HG02763 (cell line): ENCODE measurements around the gene BLID.

Experiments
- ATAC-seq: cut with Tn5 transposase; IDR thresholded peaks from one replicate; pipeline ENCODE4 v1.9.1; 2021; ENCODE audit warnings: mild to moderate bottlenecking, moderate library complexity; ENCODE audit not compliant: unreplicated experiment

BLID gene

GRCh38 chr11:122107045-122107444 is 9.0 kb downstream of the BLID start:
- ATAC-seq = no peak

DNA sequence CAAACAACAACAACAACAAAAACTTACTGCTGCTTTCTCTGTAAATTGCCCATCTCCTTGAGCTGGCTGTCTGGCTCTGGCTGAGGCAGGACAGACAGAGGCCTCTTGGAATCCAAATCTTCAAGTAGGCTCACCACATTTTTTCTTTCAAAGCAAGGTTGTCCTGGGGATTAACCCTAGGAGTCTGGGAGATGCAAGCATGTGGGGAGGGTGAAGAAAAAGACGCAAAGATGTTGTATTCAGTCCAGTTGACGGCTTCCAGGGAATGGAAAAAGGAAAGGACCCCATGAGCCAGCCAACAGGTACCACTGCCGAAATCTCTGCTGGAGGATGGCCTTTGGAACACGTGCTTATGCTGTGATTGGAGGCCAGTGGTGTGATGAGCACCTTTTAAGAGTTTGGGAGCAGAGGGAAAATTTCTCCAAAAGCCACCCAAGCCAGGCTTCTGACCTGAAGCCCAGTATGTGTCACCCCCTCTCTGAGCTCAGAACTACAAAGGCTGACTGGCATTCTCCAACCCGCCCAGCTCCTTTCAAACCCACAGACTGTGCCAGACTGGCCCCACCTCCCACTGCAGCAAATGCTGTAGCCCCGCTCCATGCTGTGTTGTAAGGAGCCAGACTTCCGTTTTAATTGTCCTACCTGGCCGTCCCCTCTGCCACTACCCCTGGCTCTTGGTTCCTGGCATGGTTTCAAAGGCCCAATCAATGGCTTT is 10.8 kb downstream of the BLID start:
- no peak for ATAC-seq

DNA sequence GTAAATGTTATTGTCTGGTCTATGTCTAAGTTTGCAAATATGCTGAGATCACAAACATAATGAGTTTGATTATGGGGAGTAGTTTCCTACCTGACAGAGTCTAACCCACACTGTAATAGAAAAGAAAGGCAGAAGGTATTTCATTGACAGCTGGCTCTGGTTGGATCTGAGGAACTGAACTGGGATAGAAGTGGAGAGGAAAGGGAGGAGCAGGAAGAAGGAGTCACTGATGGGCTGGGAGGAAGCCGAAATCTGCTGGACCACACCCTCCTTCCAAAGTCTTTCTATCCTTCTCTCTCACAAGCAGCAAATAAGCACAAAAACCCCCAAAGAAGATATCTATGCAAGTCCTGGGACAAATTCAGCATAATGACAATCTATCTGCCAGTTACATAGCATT is 11.7 kb downstream of the BLID start:
- no peak for ATAC-seq

DNA sequence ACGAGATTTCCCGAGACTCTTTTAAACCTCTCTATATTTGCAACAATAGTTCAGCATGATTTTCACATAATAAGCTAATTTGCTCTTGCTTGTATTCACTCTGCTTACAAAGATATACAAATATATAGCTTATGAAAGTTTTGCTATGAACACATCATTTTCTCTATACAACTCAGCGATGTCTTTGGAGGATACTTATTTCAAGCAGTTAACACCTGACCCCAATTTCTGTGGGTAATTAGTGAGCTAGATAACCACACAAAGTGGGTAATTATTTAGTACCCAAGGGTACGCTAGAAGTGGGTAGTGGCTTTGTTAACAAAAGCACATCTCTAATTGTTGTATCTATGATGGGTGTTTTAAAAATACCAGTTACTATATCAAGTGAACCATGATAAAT is 12.3 kb downstream of the BLID start:
- no peak for ATAC-seq

GRCh38 chr11:122103321-122103720 is 12.7 kb downstream of the BLID start:
- ATAC-seq = no peak

DNA sequence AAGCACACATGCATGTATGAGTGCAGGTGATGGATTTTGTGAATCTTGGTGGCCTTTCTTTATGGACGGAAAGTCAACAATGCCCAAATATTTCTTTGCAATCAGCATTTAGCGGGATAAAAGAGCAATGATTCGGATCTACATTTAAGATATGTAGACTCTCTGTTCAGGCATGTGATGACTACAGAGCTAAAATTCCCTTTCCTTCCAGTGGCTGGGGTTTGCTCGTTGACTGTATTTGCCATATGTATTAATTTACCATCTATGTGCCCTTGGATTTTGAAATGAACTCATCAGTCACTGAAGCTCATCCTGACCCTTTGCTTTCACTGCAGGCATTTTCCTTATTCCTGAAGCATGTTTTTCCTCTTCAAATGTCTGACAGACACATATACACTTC is 13.6 kb downstream of the BLID start:
- no peak for ATAC-seq

- ATAC-seq = no peak
Observed at GRCh38 chr11:122101625-122102291, 14.3 kb downstream of the BLID start.

DNA sequence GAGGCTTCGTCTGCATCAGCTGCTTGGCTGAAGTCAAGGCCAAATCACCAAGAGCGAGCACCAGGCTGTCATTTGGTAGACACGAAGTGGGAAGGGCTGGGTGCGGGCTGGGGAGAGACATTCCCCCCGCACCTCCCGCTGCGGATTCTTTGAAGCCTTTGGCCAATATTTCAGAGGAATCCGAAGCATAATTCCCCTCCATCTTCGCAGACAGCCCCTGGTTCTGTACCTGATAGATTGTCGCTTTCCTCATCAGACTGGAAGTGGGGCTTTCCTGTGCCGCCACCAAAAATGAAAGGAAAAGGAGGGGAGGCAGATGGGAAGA is 15.3 kb downstream of the BLID start:
- ATAC-seq = no peak

DNA sequence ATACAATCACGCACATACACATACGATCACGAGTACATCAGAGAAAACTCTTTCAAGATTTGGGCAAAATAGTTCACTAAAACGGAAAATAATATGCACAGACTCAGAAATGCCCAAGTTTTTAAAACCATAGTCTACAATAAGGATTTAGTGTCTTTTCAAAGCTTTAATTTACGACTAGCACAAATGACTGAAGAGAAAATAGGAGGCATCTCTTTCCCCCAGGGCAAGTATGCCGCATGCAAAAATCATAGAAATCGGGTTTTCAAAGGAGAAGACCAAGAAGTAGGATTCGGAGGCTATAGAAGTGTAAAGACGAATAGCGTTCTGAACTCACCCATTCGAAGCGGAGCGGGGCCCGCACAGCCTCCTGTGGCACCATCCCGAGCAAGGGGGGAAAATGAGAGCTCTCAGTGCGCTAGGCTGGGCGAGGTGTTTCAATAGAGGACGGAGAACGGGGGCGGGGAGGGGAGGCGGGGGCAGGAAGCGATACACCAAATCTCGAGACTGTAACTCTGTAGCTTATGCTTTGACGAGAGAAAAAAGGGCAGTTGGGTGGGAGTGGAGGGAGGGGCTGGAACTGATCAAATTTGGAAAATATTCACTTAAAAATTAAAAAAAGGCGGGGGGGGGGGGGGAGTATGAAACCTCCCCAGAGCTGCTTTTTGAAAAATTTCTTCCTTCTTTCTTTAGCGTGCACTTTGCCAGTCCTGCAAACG is 15.8 kb downstream of the BLID start:
- ATAC-seq = no peak

DNA sequence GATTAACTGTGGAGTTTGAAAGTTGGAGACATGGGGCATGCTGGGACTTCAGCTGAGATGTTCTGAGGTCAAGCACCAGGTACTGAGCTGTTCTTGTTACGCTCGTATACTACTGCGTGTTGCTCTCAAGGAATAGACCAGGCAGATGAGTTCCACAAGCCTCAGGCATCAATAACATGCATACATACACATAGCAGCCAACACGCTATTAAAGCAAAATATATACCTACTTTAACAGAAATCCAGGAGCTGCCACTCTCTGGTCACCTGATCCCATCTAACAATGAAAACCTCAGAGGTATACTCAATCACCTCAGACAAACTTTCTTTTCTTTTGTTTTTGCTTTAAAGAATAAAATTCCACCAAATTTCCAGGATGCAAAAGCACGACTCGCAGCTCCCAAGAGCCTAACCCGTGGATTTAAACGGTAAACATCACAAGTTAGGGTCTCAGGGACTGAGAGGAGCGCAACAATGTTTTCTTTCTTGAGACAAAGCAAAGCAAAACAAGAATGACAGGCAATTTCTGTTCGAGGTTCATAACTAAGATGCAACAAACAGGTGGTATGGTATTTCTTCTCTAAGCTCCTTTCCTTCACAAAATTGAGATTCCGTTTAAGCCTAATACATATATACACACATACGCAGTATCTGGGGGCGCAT is 16.5 kb downstream of the BLID start:
- ATAC-seq = no peak

DNA sequence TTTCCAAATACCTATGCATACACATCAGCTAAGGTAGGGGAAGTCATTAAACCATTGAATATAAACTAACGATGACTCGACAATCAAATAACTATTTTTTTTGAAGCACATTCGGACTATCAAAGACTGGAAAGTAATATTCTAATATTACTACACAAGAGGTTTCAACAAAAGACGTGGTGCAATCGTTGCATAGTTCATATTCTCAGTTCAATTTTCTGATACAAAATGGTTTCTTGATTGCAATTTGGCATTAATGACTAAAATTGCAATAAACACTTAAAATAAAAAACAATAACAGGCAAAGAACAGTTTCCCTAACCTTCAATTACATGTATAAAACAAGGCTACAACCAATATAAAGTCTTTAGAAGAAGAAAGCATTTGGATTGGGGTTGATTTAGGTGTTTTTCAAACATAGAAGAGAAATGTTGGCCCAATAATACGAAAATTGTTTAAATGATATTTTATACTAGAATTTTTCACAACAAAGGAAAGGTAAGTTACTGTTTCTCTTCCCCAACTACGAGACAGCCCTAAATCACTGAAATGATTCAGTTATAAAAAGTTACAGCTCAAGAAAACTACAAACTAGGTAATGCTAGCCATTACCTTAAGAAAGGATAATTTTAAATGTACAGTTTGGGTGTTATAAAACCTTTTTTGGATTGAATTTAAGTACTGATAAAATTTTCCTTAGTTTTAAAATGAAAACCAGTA is 17.6 kb downstream of the BLID start:
- ATAC-seq = no peak

- no peak for ATAC-seq
Observed at GRCh38 chr11:122097419-122098001, 18.5 kb downstream of the BLID start.

DNA sequence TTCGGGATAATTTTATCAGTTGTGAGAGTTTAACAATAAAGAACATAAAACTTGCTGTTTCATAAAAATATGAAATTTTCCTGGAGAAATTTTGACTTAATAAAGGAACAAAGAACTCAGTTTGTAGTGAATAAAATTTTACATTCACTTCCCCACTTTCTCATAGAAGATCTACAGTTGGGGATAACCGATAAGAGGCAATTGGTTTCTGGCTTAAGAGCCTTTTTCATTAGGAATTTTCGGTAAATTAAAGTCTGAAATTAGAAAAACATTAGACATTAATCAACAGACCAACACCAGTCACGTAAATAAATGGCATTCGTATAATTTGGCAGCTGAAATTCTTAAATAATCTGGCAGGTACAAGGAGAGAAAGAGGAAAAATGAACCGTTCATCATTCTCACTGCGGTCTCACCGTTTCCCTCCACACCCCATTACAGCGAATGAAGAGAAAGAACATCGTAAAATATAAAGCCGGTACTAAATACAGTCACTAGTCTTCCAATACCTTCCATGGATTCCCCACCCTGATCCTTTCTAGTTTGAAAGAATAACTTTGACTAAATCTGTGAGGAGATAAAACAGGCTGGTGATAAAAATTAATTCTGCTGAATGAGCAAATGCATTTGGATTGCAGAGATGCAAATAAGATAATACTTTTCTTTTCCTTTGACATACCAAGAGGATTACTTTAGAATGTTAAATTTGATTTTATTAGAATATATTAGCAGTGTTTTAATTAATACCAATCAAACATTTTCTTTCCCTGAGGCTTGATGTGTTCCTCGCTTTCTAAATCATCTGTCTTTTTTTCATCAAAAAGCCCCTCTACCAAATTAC is 19.5 kb downstream of the BLID start:
- ATAC-seq = no peak

- no peak for ATAC-seq
Observed at GRCh38 chr11:122095681-122096262, 20.2 kb downstream of the BLID start.

GRCh38 chr11:122094836-122095235 is 21.2 kb downstream of the BLID start:
- no peak for ATAC-seq

DNA sequence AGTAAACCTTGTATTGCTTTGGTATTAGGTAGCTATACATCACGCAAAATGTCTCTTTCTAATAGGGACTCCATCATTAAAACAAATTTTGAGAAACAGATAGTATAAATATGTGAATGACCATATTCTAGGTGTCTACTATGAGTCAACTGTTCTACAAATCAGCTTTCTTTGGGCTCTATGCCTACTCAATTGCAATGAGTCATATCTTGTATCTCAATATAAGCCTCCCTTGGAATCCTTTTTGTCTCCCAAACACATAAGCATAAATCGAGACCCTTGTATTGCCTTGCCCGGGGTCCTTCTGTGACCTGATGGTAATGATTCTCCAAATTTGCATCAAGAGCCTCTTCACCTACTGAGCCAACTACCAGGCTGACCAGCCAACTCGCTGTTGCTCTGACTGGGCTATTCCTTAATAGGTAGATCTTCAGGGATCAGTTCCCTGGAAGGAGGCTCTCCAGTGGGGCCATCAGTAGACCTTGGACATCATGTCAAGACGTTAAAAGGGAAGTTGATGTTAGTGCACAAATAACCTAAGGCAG is 22.2 kb downstream of the BLID start:
- no peak for ATAC-seq

GRCh38 chr11:122091835-122092234 is 24.2 kb downstream of the BLID start:
- ATAC-seq = no peak

DNA sequence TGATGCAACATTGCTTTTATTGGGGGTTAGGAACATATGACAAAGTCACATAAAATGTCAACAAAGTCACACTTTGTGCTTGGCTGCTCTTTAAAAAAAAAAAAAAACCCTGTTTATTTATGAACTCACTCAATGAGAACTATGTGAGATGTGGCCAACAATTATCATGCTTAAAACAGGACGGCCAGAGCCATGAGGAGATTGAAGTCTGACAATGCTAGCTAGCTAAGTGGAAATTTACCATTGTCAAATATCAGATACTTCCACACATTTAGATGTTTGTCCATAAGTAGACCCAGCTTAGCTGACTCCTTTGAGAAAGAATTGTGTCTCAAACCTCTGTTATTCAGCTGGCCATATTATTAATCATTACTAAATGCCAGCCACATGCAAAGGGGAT is 26.9 kb downstream of the BLID start:
- ATAC-seq = no peak

GRCh38 chr11:122085712-122086111 is 30.3 kb downstream of the BLID start:
- ATAC-seq = no peak
